IPS-11a (cell line): ENCODE data around the gene NUS1.
"Not testable (repeated sequence)": the region's sequence is repeated elsewhere in the genome, so short reads cannot be mapped to it uniquely, and the experiment has no call there.

Experiments
- H3K4me3 ChIP-seq: one replicate; pipeline ENCODE4 v1.5.1; 2013; ENCODE audit warnings: low read depth, low read length, control low read depth

Gene NUS1

DNA sequence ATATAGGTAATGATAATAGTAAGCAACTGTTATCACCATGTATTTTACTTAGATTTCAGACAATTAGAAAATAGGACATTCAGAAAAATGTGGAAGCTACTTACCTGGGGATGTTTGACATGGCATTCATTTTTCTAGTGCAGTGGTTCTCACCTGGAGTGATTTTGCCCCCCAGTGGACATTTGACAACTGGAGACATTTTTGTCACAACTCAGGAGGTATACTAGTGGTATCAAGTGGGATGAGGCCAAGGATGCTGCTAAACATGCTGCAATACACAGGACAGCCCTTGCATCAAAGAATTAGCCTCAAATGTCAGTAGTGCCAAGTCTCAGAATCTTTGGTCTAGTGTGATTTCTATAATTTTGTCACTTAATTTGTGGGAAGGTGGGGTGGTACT, 36.1 kb downstream of the NUS1 start:
- no peak overlapping the region for H3K4me3 ChIP-seq

DNA sequence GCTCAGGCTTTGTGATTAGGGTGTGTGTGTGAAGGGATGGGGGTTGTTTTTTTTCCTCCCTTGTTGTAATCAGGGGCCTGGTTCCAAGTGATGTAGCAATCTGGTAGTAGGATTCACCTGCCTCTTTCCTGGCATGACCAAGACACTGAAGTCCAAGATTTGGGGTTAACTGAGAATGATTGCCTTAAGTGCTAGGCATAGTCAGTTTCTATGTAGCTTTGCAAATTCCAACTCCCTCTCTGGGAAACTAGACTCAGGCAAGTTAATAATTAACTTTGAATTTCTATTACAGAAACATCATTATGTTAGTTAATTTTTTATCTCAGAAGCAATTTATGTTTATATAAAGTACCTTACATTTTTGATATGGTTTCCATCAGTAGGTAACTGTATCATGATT, 43.6 kb downstream of the NUS1 start:
- H3K4me3 ChIP-seq, result no peak overlapping the region

DNA sequence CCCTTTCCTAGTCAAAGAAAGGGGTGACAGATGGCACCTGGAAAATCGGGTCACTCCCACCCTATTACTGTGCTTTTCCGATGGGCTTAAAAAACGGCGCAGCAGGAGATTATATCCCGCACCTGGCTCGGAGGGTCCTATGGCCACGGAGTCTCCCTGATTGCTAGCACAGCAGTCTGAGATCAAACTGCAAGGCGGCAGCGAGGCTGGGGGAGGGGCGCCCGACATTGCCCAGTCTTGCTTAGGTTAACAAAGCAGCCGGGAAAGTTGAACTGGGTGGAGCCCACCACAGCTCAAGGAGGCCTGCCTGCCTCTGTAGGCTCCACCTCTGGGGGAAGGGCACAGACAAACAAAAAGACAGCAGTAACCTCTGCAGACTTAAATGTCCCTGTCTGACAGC, 46.3 kb downstream of the NUS1 start:
- not testable (repeated sequence) for H3K4me3 ChIP-seq

DNA sequence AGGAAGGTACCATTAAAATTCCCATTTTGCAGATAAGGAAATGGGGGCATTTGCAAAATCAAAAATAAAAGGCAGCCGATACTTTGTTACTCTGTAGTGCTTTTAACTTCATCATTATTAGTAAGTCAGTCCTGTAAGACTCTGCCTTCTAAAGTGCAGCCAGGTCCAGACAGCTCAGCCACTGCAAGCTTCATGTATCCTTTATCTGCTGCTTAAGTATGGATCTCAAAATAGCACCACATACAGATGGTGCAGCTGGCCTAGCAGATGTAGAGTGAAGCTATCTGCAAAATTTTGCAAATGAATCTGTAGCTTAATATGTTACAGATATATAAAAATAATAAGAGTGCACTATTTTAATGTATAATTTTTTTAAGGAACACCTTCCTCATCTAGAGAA, 53.4 kb downstream of the NUS1 start:
- no peak overlapping the region for H3K4me3 ChIP-seq

DNA sequence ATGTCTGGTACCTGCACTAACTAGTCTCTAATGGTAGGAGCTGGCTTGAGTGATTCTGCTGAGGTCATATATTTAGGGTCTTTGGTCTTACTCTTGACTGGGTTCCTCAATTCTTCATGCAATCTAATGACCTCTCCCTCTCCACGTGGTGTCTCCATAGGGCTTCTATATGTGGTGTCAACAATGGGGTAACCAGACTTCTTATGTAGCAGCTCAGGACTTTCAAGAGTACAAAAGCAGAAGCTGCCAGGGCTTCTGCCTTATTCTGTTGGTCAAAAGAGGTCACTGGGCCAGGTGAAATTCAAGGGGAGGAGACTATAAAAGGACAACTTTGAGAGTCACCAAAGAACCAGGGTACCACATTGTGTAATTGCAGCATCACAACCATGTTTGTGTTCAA, 54.3 kb downstream of the NUS1 start:
- H3K4me3 ChIP-seq, result no peak overlapping the region

DNA sequence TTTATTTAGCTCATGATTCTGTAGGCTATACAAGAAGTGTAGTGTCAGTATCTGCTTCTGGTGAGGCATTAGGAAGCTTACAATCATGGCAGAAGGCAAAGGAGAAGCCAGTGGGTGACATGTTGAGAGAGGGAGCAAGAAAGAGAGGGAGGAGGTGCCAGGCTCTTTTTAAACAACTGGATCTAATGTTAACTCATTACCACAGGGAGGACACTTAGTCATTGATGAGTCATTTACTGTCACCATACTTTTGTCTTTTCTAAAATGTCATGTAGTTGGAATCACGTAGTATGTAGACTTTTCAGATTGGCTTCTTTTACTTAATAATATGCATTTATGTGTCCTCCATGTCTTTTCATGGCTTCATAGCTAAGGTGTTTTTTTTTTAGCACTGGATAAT, 58.1 kb downstream of the NUS1 start:
- H3K4me3 ChIP-seq, result no peak overlapping the region

DNA sequence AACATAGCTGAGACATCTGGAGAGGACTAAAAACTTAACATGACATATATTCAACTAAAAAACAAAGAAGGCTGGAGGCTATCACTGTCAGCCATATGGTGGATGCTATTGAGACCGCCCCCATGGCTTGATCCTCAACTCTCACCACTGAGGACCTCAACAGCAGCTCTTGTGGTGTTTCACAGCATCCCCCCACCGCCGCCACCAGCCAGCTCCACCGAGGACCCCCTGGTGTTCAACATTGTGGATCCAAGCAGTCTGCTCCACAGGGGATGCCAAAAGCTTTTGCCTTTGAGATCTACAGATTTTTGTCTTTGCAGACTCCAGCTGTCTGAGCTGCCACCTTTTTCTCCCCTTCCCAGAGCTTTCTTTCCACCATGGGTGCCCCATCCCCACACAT, 64.6 kb downstream of the NUS1 start:
- H3K4me3 ChIP-seq, result no peak overlapping the region

DNA sequence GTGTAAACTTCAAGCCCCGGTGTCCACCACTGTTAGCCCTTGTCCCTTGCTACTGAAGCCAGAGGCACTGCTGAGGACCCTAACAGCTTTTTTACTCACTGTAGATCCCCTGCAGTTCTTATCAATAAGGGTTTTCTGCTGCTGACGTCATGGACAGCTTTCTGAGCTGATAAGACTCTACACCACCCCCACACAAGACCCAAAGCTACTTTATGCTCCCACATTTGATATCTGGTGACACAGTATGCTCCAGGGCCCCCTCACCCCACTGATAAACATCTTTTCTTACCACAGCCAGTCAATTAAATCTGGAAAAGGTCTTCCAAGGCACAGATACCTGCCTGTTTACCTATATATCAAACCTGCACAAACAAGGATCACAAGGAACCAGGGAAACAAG, 65.3 kb downstream of the NUS1 start:
- no peak overlapping the region for H3K4me3 ChIP-seq

DNA sequence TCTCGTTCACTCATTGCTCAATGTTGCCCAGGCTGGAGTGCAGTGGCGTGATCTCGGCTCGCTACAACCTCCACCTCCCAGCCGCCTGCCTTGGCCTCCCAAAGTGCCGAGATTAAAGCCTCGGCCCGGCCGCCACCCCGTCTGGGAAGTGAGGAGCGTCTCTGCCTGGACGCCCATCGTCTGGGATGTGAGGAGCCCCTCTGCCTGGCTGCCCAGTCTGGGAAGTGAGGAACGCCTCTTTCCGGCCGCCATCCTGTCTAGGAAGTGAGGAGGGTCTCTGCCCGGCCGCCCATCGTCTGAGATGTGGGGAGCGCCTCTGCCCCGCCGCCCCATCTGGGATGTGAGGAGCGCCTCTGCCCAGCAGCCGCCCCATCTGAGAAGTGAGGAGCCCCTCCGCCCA, 75.4 kb downstream of the NUS1 start:
- not testable (repeated sequence) for H3K4me3 ChIP-seq
